K562 (cell line): ENCODE measurements around the gene CPNE2. TPM values are rescaled to one million over a fixed set of nuclear protein-coding genes. Genes with fewer than 3 reads are reported as not detected.

Source experiments
- ATAC-seq: fragments of 200-7000 bp; cut with Tn5 transposase; 3 replicates; pipeline ENCODE4 v1.9.1; 2020; ENCODE audit warnings: moderate library complexity
- BruUV-seq: library from RNA; stranded (reverse); fragments of 400-500 nt; replicated peaks from 2 replicates; lab custom pipeline; 2021; lab: Mats Ljungman, UMichigan
- CTCF ChIA-PET: fragments of 300-600 bp; formaldehyde crosslinking; extraction: SDS; loops from one replicate; lab custom pipeline; 2021; ENCODE audit warnings: low intra/inter-chr PET ratio; lab: Yijun Ruan, JAX
- POLR2A ChIA-PET: fragments of 300-600, 350-650 bp; sonication (Branson Sonifier 250); formaldehyde crosslinking; extraction: SDS; loops from one replicate; lab custom pipeline; 2021; ENCODE audit warnings: antibody characterized with exemption, inconsistent platforms; lab: Yijun Ruan, JAX
- DNase-seq, 4 experiments: peaks; one replicate each; pipeline versions ENCODE4 v3.0.0 to v3.0.0-alpha.2; 2011 to 2018; ENCODE audit warnings: low spot score in 3 of 4, mixed read lengths in 3 of 4; ENCODE audit errors: extremely low read depth in 1 of 4
- FAIRE-seq: peaks from 2 replicates; lab custom pipeline; 2011; peaks lifted over from hg19 to GRCh38; lab: Jason Lieb, UNC
- H2AFZ ChIP-seq: 2 replicates; pipeline ENCODE4 v1.6.0; 2011; ENCODE audit warnings: low read depth, low read length, control low read depth, inconsistent platforms
- H3K27ac ChIP-seq: fragments of 200-600 bp; 3 replicates; pipeline ENCODE4 v1.8.0; 2011; ENCODE audit warnings: low read depth, mild to moderate bottlenecking, control low read depth, inconsistent platforms, low read length, moderate library complexity, mixed read lengths; ENCODE audit errors: extremely low read depth
- H3K27me3 ChIP-seq, 2 experiments: fragments of 300-600 bp in 1 of 2; 2 replicates in 1 of 2; 3 replicates in 1 of 2; pipeline versions ENCODE4 v1.6.0 to v1.8.0; 2011; ENCODE audit warnings: inconsistent platforms in 2 of 2, low read length in 2 of 2, mild to moderate bottlenecking in 1 of 2, mixed read lengths in 1 of 2, moderate library complexity in 1 of 2; ENCODE audit not compliant: control insufficient read depth in 2 of 2, insufficient read depth in 2 of 2
- H3K36me3 ChIP-seq: fragments of 300-600 bp; 3 replicates; pipeline ENCODE4 v1.8.0; 2011; ENCODE audit warnings: mild to moderate bottlenecking, low read length, inconsistent platforms; ENCODE audit not compliant: control insufficient read depth, insufficient read depth
- H3K4me1 ChIP-seq, 2 experiments: fragments of 200-600 bp in 1 of 2; replicated peaks in 1 of 2; 2 replicates in 1 of 2; 3 replicates in 1 of 2; pipeline versions ENCODE4 v1.5.1 to v1.8.0; 2011; ENCODE audit warnings: inconsistent platforms in 2 of 2, low read length in 2 of 2, mild to moderate bottlenecking in 1 of 2, mixed read lengths in 1 of 2, moderate library complexity in 1 of 2; ENCODE audit not compliant: control insufficient read depth in 2 of 2, insufficient read depth in 2 of 2
- H3K4me2 ChIP-seq: 2 replicates; pipeline ENCODE4 v1.6.1; 2011; ENCODE audit warnings: low read length, control low read depth, inconsistent platforms, mixed read lengths; ENCODE audit not compliant: insufficient read depth
- H3K4me3 ChIP-seq: fragments of 200-600 bp; sonication (generic), shearing (Covaris generic); 2 replicates; pipeline ENCODE4 v1.5.1; 2016; ENCODE audit warnings: control low read depth, inconsistent platforms
- H3K79me2 ChIP-seq: fragments of 200-600 bp; 3 replicates; pipeline ENCODE4 v1.8.0; 2011; ENCODE audit warnings: low read length, inconsistent platforms; ENCODE audit not compliant: control insufficient read depth, insufficient read depth
- H3K9ac ChIP-seq, 2 experiments: 2 replicates each; pipeline versions ENCODE4 v1.6.0 to v1.6.1; 2011; ENCODE audit warnings: low read depth in 2 of 2, low read length in 2 of 2, control low read depth in 1 of 2, inconsistent platforms in 1 of 2, mild to moderate bottlenecking in 1 of 2, mixed read lengths in 1 of 2; ENCODE audit not compliant: insufficient read depth in 1 of 2
- H3K9me1 ChIP-seq: one replicate; pipeline ENCODE4 v1.6.0; 2011; ENCODE audit warnings: inconsistent platforms, mild to moderate bottlenecking, low read length, moderate library complexity; ENCODE audit not compliant: control insufficient read depth, insufficient read depth
- H3K9me3 ChIP-seq: replicated peaks from 2 replicates; pipeline ENCODE4 v1.5.1; 2011; ENCODE audit warnings: low read depth, low read length, inconsistent platforms; ENCODE audit not compliant: control insufficient read depth, insufficient read depth
- H4K20me1 ChIP-seq: replicated peaks from 2 replicates; pipeline ENCODE4 v1.6.1; 2011; ENCODE audit warnings: low read length, inconsistent platforms, mixed read lengths; ENCODE audit not compliant: control insufficient read depth, insufficient read depth
- ESRRA ChIP-seq: fragments of 450-650 bp; IDR thresholded peaks from 2 replicates; pipeline ENCODE4 v1.6.1; 2014; ENCODE audit warnings: low read depth, mild to moderate bottlenecking, moderate library complexity, borderline replicate concordance
- ZNF507 ChIP-seq: conservative IDR thresholded peaks from 2 replicates; pipeline ENCODE4 v1.6.1; 2017; ENCODE audit warnings: missing genetic modification characterization, missing compliant biosample characterization
- ZNF696 ChIP-seq: fragments of 250-450 bp; sonication (Bioruptor Pico); conservative IDR thresholded peaks from 2 replicates; pipeline ENCODE4 v1.4.0; 2020; ENCODE audit warnings: mild to moderate bottlenecking, moderate library complexity
- WGBS: fragments of 100-300 bp; shearing (Covaris generic); methylation state at CpG from one replicate; pipeline ENCODE4 v1.1.6; 2016; ENCODE audit warnings: low coverage, mixed read lengths; ENCODE audit not compliant: insufficient coverage; ENCODE audit errors: missing lambda C conversion rate; 5-methylcytosine and 5-hydroxymethylcytosine counted together
- in situ Hi-C: fragments of 300-500 bp; cut with MboI; formaldehyde crosslinking; loops from 4 replicates; pipeline ENCODE4 v1.15.0; 2018; ENCODE audit warnings: inconsistent platforms, mixed read lengths
- intact Hi-C: fragments of 100-400 bp; cut with micrococcal nuclease; formaldehyde crosslinking; loops from 2 replicates; pipeline ENCODE4 v1.14.2; 2022
- polyA plus RNA-seq, 8 experiments: library from polyadenylated mRNA; depleted of rRNA in 4 of 8; stranded (reverse) in 5 of 8; unstranded in 3 of 8; fragments of >200 nt; fragmentation: Nextera tagmentation in 2 of 8; fragmentation: Illumina TruSeq in 1 of 8; extraction: Ambion mirVana in 2 of 8; extraction: Trizol in 1 of 8; gene quantifications; 2 replicates each; pipeline versions ENCODE4 v1.2.1 to v1.2.3, GENCODE V29; 2011 to 2014; ENCODE audit warnings: inconsistent platforms in 1 of 8, missing spikeins in 1 of 8
- total RNA-seq, 7 experiments: library from RNA; depleted of rRNA in 6 of 7; stranded (reverse); fragments of >200 nt in 6 of 7; fragmentation: Illumina TruSeq in 2 of 7; extraction: Trizol in 2 of 7; gene quantifications; 2 replicates each; pipeline versions ENCODE4 v1.2.1 to v1.2.3, GENCODE V29; 2011 to 2021; ENCODE audit warnings: low replicate concordance in 1 of 7

Gene CPNE2
- total and polyA plus RNA-seq, 9 of the 15 experiments (the other 6 are each of a cell fraction or from before 2014, with no cell fraction given): 3.0 to 13.9 (median 8.6) TPM

GRCh38 chr16:57137566-57138273, 45.3 kb downstream of the CPNE2 start:
- POLR2A ChIA-PET: interaction anchor here (1.7 to 5.7 kb wide), 2 partner anchors 11 to 14 kb away, joined by 5 to 27 read pairs; no protein-coding TSS in a partner anchor
- FAIRE-seq: no peak
- no peak for DNase-seq
- H3K4me2 ChIP-seq: no peak overlapping the region
- H3K79me2 ChIP-seq: no peaks in the 10 kb centered on the region
- in situ Hi-C loops: no loop called here
- H3K4me1 ChIP-seq: peaks cover 9 to 17% of the 10 kb centered on the region in 2 experiments; a peak in 4 of 5 replicates
- H2AFZ ChIP-seq: no peak overlapping the region
- TF ChIP-seq ZNF696 (no peak), ZNF507 (tag) (no peak), ESRRA (peak; percentile 51; the same call in 1 of the 2 replicates)
- TF ChIP-seq, all 486 proteins: peak for 1
- CTCF ChIA-PET: no interaction called here
- H3K27ac ChIP-seq: no peak overlapping the region
- WGBS: 44% methylated on average over 10 of the region's 10 CpGs
- BruUV-seq: no TSS peak
- intact Hi-C loops: no loop called here
- ATAC-seq: no peak
- no peaks in the 10 kb centered on the region for H3K36me3 ChIP-seq
- H3K9ac ChIP-seq: no peak overlapping the region
- H3K9me1 ChIP-seq: no peaks in the 10 kb centered on the region
- H3K27me3 ChIP-seq: no peaks in the 10 kb centered on the region
- H3K9me3 ChIP-seq: no peaks in the 10 kb centered on the region
- no peak overlapping the region for H3K4me3 ChIP-seq
- 0 out of 2 replicates have a peak, but pooled peaks cover 3% of the 10 kb centered on the region for H4K20me1 ChIP-seq
